Activated CD4-positive, CD25-positive, alpha-beta regulatory T cell (primary cell): ENCODE measurements around the gene SLC28A1.

Experiments used
- DNase-seq, 4 experiments: peaks; one replicate each; lab custom pipeline; 2025; lab: John Stamatoyannopoulos, UW

The SLC28A1 gene

GRCh38 chr15:84883916-84884781, at the start of gene SLC28A1:
TSS of gene SLC28A1 (plus strand) at chr15:84884662. CDS start at chr15:84887761, 3,099 bp downstream.
- no peak for DNase-seq

GRCh38 chr15:84834969-84835368, 49.5 kb upstream of the SLC28A1 start:
- DNase-seq = no peak

- DNase-seq = no peak
Observed at GRCh38 chr15:84835661-84836337, 48.7 kb upstream of the SLC28A1 start.

- no peak for DNase-seq
Observed at GRCh38 chr15:84836844-84837243, 47.6 kb upstream of the SLC28A1 start.

GRCh38 chr15:84839714-84840113, 44.7 kb upstream of the SLC28A1 start:
- DNase-seq = no peak

GRCh38 chr15:84840255-84840654, 44.2 kb upstream of the SLC28A1 start:
- no peak for DNase-seq

GRCh38 chr15:84840741-84841429, 43.6 kb upstream of the SLC28A1 start:
- DNase-seq = no peak

- DNase-seq = no peak
Observed at GRCh38 chr15:84842781-84843180, 41.7 kb upstream of the SLC28A1 start.

GRCh38 chr15:84844964-84845363, 39.5 kb upstream of the SLC28A1 start:
- DNase-seq = no peak

GRCh38 chr15:84845631-84846030, 38.8 kb upstream of the SLC28A1 start:
- peak in 1 of 4 experiments; percentile 22 for DNase-seq

GRCh38 chr15:84846269-84846668, 38.2 kb upstream of the SLC28A1 start:
- no peak for DNase-seq

- DNase-seq = no peak
Observed at GRCh38 chr15:84847382-84847781, 37.1 kb upstream of the SLC28A1 start.

- DNase-seq = no peak
Observed at GRCh38 chr15:84852212-84852611, 32.2 kb upstream of the SLC28A1 start.

- DNase-seq = no peak
Observed at GRCh38 chr15:84855136-84855535, 29.3 kb upstream of the SLC28A1 start.

GRCh38 chr15:84855765-84856164, 28.7 kb upstream of the SLC28A1 start:
- no peak for DNase-seq

GRCh38 chr15:84856731-84857417, 27.6 kb upstream of the SLC28A1 start:
- DNase-seq = no peak

GRCh38 chr15:84857418-84858004, 27.0 kb upstream of the SLC28A1 start:
- no peak for DNase-seq

- no peak for DNase-seq
Observed at GRCh38 chr15:84858231-84858630, 26.2 kb upstream of the SLC28A1 start.

- no peak for DNase-seq
Observed at GRCh38 chr15:84859144-84859543, 25.3 kb upstream of the SLC28A1 start.

GRCh38 chr15:84859651-84860050, 24.8 kb upstream of the SLC28A1 start:
- no peak for DNase-seq

- no peak for DNase-seq
Observed at GRCh38 chr15:84861781-84862180, 22.7 kb upstream of the SLC28A1 start.
